ENCODE data around the gene MACROD2. TPM values are rescaled to one million over a fixed set of nuclear protein-coding genes. Genes with fewer than 3 reads are reported as not detected.
"Not testable (repeated sequence)": the region's sequence is repeated elsewhere in the genome, so short reads cannot be mapped to it uniquely, and the experiment has no call there.

Gene MACROD2
- total RNA-seq, 1 experiment from 2014 or later: 0.12 TPM

DNA sequence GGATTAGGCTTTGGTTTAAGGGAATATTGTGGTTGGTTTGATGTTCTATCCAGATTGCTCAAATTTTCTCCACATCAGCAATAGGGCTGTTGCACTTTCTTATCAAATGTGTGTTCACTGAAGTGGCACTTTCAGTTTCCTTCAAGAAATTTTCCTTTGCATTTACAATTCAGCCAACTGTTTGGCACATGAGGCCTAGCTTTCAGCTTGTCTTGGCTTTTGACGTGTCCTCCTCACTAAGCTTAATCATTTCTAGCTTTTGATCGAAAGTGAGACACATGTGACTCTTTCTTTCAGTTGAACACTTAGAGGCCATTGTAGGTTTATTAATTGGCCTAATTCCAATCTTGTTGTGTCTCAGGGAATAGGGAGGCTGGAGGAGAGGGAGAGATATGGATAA is 237.3 kb downstream of the MACROD2 start:
- H3K27me3 ChIP-seq: no peaks in the 10 kb centered on the region
- no peak for DNase-seq
- H3K4me1 ChIP-seq: no peaks in the 10 kb centered on the region
- no peak overlapping the region for H3K4me3 ChIP-seq
- H3K36me3 ChIP-seq: no peaks in the 10 kb centered on the region
- H3K27ac ChIP-seq: no peak overlapping the region
- no peaks in the 10 kb centered on the region for H3K9me3 ChIP-seq (replicated peaks)

DNA sequence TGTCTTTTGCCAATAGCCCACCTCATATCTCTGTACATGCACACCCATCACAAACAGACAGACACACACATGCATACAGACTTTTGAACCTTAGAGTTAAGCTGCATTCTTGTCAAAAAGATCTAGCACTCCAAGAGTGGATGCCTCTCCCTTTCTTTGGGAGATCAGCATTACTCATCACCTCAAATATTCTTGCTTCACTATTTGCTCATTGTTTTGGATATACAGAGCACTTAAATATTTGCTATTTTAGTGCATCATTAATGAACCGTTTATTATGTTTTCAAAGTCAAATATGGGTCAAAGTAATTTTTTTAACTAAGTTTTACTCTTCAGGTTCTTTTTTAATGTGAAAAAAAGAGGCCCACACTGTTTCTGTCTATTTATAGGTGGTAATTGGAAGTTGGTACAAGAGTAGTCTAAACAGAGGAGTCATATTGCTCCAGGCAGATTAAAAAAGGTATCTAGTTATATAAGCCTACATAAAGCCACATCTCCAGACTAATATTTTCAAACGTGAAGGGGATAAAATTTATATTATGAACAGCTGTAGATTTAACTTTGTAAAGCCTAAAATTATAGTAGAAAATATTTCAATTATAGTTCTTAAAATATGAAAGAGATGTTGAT is 239.5 kb downstream of the MACROD2 start:
- H3K27ac ChIP-seq: no peak overlapping the region
- no peaks in the 10 kb centered on the region for H3K27me3 ChIP-seq
- no peak overlapping the region for H3K4me3 ChIP-seq
- no peaks in the 10 kb centered on the region for H3K4me1 ChIP-seq
- DNase-seq: no peak
- no peaks in the 10 kb centered on the region for H3K36me3 ChIP-seq
- H3K9me3 ChIP-seq (replicated peaks): no peaks in the 10 kb centered on the region

DNA sequence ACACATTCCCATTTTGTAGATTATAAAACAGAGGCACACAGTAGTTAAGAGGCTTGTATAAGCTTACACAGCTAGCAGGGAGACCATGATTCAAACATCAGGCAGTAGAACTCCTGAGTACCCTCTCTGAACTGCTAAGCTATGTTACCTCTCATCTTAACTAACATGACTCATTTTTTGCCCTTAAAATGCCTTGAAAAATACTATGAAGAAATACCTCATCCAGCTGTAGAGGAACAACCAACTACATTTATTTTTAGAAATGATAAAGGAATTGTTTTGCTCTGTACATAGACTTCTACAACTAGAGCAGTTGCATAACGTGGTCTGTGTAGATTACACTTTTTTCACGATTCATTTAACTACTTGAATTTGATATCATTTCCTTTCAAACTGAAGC is 240.0 kb downstream of the MACROD2 start:
- H3K9me3 ChIP-seq (replicated peaks): no peaks in the 10 kb centered on the region
- DNase-seq: no peak
- H3K36me3 ChIP-seq: no peaks in the 10 kb centered on the region
- no peaks in the 10 kb centered on the region for H3K4me1 ChIP-seq
- H3K4me3 ChIP-seq: no peak overlapping the region
- H3K27me3 ChIP-seq: no peaks in the 10 kb centered on the region
- no peak overlapping the region for H3K27ac ChIP-seq

DNA sequence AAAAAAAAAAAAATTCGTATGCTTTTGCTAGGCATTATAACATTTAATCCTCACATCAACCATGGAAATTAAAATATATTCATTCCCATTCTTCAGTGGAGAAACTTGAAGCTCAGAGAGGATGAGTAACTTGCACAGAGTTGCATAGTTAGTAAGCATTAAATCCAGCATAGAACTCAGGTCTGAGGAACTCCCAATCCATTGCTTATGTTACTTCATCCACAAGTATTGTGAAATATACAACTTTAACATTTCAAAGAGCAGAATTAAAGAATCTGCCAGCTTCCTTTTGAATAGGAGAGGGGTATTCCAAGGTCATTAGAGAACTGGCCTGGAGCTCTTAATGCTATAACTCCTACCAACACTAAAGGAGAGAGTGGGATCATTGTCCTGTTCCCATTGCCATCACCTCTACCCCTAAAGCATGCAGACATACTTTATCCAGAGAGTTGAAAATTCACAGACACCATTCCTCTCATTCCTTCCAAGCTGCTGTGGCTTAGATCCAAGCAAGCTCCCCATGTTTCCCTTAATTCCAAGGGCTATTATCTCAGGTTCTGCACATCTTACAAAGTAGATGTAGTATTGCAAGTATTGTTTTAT is 250.2 kb downstream of the MACROD2 start:
- Histone ChIP-seq H3K27ac (no peak overlapping the region), H3K4me3 (no peak overlapping the region), H3K36me3 (no peaks in the 10 kb centered on the region), H3K4me1 (no peaks in the 10 kb centered on the region), H3K9me3 (replicated peaks) (no peaks in the 10 kb centered on the region), H3K27me3 (no peaks in the 10 kb centered on the region)
- no peak for DNase-seq

DNA sequence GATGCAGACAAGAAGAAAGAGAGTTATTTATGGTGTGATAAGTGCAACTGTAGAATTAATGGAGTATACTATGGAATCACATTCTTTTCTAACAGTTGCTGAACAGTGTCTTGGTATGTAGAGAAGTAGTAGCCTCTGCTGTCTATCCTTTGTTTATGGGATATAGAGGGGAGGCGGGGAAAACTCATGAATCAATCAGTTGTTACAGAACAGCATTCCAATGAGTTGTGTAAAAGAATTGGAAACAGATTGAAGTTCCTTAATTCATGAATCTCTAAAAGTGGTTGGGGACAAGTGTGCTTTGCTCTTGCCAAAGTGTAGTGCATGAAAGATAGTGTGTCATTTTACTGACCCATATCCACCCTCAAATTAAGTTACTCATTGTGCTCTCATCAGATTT is 264.4 kb downstream of the MACROD2 start:
- Histone ChIP-seq H3K4me1 (no peaks in the 10 kb centered on the region), H3K27ac (no peak overlapping the region), H3K9me3 (replicated peaks) (no peaks in the 10 kb centered on the region), H3K4me3 (no peak overlapping the region), H3K36me3 (no peaks in the 10 kb centered on the region), H3K27me3 (no peaks in the 10 kb centered on the region)
- no peak for DNase-seq

DNA sequence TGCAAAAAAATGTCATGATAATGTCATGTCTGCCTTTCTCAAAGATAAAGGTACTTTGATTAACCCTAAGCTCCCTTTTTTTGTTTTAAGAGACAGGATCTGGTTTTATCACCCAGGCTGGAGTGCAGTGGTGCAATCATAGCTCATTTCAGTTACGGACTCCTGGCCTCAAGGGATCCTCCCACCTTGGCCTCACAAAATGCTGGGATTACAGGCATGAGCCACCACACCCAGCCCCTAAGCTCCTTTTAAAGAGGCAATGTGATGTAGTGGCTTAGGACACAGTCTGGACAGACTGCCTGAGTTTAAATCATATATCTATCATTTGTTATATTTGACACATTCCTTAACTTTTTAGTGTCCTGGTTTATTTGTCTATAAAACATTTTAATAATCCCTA is 265.1 kb downstream of the MACROD2 start:
- Histone ChIP-seq H3K27ac (no peak overlapping the region), H3K4me3 (no peak overlapping the region), H3K4me1 (no peaks in the 10 kb centered on the region), H3K36me3 (no peaks in the 10 kb centered on the region), H3K27me3 (no peaks in the 10 kb centered on the region), H3K9me3 (replicated peaks) (no peaks in the 10 kb centered on the region)
- DNase-seq: no peak

DNA sequence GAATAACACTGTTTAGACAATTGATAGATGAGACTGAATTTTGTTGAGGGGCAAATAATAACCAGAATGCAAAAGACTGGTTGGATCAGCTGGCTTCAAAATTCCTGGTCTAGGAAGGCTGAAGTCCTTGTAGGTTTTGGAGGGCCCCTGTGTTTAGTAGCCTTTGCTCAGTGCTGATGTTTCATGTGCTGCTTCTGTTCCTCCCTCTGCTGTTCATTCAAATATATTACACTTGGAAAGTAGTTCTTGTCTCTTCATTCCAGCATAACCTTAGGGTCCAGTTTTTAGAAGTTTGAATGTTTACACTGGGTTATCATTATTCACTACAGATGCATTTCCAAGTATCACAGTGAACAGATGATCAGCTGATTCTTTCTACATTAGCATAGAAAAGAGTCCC is 269.6 kb downstream of the MACROD2 start:
- Histone ChIP-seq H3K4me1 (no peaks in the 10 kb centered on the region), H3K9me3 (replicated peaks) (no peaks in the 10 kb centered on the region), H3K36me3 (no peaks in the 10 kb centered on the region), H3K4me3 (no peak overlapping the region), H3K27ac (no peak overlapping the region), H3K27me3 (no peaks in the 10 kb centered on the region)
- peak in 1 of 2 experiments; percentile 28 for DNase-seq

DNA sequence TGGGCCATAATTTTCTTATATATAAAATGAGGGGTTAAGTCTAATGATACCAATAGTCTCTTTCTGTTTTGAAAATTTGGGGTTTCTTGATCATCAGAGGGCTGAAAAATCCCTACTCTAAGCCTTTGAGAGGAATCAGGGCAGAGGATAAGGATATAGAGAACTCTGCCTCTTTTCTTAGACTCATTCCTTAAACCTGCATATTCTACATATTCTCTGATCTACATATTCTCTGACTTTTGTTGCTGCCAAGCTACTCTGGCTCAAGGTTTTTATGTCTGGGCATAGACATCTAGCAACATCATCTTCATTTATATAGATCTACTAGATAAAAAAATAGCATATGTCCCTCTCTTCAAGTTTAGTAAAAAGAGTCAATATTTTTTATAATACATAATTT is 270.9 kb downstream of the MACROD2 start:
- no peaks in the 10 kb centered on the region for H3K4me1 ChIP-seq
- no peak overlapping the region for H3K4me3 ChIP-seq
- no peak overlapping the region for H3K27ac ChIP-seq
- no peaks in the 10 kb centered on the region for H3K9me3 ChIP-seq (replicated peaks)
- no peaks in the 10 kb centered on the region for H3K36me3 ChIP-seq
- no peak for DNase-seq
- H3K27me3 ChIP-seq: no peaks in the 10 kb centered on the region

DNA sequence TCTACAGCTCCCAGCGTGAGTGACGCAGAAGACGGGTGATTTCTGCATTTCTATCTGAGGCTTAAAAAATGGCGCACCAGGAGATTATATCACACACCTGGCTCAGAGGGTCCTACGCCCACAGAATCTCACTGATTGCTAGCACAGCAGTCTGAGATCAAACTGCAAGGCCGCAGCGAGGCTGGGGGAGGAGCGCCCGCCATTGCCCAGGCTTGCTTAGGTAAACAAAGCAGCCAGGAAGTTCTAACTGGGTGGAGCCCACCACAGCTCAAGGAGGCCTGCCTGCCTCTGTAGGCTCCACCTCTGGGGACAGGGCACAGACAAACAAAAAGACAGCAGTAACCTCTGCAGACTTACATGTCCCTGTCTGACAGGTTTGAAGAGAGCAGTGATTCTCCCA is 275.4 kb downstream of the MACROD2 start:
- H3K4me3 ChIP-seq; H3K27me3 ChIP-seq; H3K27ac ChIP-seq; DNase-seq; H3K36me3 ChIP-seq; H3K4me1 ChIP-seq; H3K9me3 ChIP-seq (replicated peaks): not testable (repeated sequence)

DNA sequence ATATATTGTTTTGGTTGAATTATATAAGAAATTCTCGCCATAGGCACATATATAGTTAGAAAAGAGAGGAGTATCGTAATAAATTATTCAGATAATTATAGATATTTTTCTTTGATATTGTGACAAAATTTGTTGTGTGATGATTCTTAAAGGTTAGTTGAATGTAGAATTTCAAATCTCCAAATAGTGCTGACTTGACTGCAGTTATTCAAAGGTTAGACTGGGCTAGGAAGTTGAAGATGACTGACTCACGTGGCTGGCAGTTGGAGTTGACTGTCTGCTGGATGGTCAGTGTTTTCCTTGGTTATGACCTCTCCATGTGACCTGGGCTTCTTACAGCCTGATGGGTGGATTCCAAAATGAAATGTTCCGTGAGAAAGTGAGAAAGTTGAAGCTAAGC is 286.8 kb downstream of the MACROD2 start:
- no peak overlapping the region for H3K27ac ChIP-seq
- no peak for DNase-seq

DNA sequence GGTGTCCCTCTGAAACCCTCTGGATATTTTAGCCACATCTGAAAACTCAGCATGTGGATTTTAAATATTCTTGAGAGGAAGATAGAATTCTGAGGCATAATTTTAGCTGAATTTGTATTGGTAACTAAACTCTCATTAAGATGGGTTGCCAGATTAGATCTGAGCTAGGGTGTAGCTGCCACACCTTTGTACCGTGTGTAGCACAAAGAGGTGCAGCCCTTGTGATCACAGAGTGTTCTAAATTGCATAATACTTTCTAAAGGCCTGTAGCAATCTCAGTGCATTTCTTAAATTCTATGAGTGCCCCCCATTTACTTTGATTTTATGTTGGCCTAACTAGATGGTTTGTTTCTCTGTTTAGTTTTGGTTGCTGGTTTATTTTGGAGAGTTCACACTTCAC is 289.1 kb downstream of the MACROD2 start:
- Histone ChIP-seq H3K4me1 (no peaks in the 10 kb centered on the region), H3K27me3 (no peaks in the 10 kb centered on the region; the same call in 1 of the 2 replicates), H3K27ac (no peak overlapping the region), H3K9me3 (replicated peaks) (peaks cover 2% of the 10 kb centered on the region; the same call in 1 of the 2 replicates), H3K36me3 (no peaks in the 10 kb centered on the region), H3K4me3 (no peak overlapping the region)
- DNase-seq: no peak

More for the DNA sequence above, 286.8 kb downstream of the MACROD2 start:
- H3K4me1 ChIP-seq: no peaks in the 10 kb centered on the region
- peaks cover 2% of the 10 kb centered on the region; the same call in 1 of the 2 replicates for H3K9me3 ChIP-seq (replicated peaks)
- H3K4me3 ChIP-seq: no peak overlapping the region
- no peaks in the 10 kb centered on the region; the same call in 1 of the 2 replicates for H3K27me3 ChIP-seq
- no peaks in the 10 kb centered on the region for H3K36me3 ChIP-seq

DNA sequence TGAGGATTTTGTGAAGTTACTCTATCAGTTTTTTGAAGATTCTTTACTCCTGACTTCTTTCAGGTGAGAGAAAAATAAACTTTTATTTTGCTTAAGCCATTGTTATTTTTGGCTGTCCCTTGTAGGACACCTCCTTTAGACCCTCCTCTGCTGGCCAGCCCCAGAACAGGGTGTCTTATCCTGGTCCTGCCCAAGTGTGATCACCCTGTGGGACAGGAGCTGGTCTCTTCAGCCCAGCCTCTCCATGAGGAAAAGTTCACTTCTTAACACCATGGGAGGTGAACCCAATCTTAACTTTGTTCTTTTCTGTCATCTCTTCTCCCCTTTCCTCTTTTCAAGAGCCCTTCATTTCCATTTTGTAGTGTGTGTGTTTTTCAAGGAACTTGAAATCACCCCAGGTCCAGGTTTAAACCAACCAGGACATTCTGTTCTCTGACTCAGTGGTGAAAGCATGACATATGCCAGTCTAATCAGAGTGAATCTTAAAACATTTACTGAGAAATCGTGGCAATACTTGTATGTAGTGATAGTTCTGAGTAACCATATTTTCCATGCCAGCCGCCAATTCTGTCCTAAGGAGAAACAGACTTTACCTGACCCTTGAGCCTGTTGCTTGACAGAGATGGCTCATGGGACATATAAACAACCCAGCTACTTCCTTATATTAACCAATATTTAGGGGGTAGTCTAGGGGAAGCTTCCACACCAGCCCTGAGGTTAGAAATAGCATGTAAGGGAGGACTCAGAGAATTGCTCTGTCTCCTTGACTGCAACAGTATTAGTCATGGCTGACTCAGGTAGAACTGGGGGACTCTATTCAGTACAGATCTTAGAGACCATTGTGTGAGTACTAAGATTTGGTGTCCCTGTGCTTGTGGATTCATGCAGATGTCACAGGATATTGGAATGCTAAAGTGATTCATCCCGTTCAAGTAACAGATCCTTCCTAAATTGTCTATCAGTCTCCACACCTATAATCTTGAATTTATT is 293.3 kb downstream of the MACROD2 start:
- no peak overlapping the region for H3K27ac ChIP-seq

DNA sequence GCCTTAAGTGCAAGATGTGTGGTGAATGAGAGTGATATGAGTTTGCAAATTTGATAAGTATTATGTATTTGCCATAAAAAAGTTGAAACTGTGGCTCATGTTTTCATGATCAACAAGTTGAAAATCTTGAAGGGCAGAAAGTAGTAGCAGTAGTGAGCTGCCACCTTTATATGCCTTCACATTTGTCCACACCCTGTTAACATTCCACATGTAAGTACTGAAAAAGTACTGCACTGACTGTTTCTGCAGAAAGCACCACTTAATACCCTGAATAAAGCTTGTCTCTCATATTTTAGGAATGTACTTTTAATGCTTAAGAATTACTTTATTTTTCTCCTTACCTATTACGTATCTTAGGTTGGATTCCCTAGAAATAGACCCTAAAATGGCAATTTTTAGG is 296.2 kb downstream of the MACROD2 start:
- Histone ChIP-seq H3K4me3 (no peak overlapping the region), H3K4me1 (no peaks in the 10 kb centered on the region), H3K36me3 (no peaks in the 10 kb centered on the region), H3K27me3 (no peaks in the 10 kb centered on the region), H3K9me3 (replicated peaks) (peaks cover 2% of the 10 kb centered on the region; the same call in 1 of the 2 replicates), H3K27ac (no peak overlapping the region)
- no peak for DNase-seq

More for the DNA sequence above, 293.3 kb downstream of the MACROD2 start:
- no peaks in the 10 kb centered on the region for H3K4me1 ChIP-seq
- DNase-seq: no peak
- H3K4me3 ChIP-seq: no peak overlapping the region
- H3K27me3 ChIP-seq: no peaks in the 10 kb centered on the region; the same call in 1 of the 2 replicates
- H3K9me3 ChIP-seq (replicated peaks): peaks cover 2% of the 10 kb centered on the region; the same call in 1 of the 2 replicates
- no peaks in the 10 kb centered on the region for H3K36me3 ChIP-seq

DNA sequence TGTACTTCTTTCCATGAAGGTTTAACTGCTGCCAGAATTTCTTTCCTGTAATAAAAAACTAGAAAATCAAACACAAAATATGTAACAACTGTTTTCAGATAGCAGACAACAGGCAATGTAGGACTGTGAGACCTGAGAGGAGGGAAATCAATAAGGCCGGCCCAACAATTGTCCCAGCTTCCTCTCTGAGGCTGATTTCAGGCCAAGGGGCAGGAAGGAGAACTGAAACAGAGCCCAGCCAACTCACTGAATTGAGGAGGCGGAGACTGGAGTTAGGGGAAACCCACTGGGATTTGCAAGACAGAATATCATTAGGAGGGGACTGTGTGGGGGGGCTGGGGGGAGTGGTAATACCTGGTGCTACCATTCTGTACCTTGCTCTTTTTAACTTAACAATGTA is 299.9 kb downstream of the MACROD2 start:
- H3K4me3 ChIP-seq: no peak overlapping the region
- DNase-seq: no peak
- no peaks in the 10 kb centered on the region for H3K36me3 ChIP-seq
- H3K27ac ChIP-seq: no peak overlapping the region
- H3K4me1 ChIP-seq: no peaks in the 10 kb centered on the region
- no peaks in the 10 kb centered on the region for H3K9me3 ChIP-seq (replicated peaks)
- no peaks in the 10 kb centered on the region for H3K27me3 ChIP-seq

DNA sequence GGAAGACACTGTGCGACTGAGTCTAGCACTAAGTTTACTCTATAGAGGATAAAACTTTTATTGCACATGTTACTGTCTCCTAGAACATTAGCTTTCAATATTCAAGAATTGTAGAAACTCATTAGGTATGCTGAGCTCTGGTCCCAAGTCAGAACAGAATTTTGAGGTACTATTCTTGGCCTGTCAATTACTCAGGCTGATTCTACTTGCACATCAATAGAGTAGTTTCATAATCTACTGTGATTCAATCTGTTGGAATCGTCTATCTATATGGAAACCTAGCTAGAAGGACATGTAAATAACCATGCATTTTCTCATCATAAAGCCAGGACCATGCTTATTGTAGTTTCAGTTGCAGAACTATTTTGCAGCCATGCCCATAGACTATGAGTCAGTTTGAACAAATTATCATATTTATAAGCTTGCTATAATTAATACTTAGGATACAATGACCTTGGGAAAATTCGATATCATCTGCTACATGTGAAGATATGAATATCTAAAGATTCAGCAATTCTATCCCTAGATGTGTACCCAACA is 300.5 kb downstream of the MACROD2 start:
- Histone ChIP-seq H3K27ac (no peak overlapping the region), H3K9me3 (replicated peaks) (no peaks in the 10 kb centered on the region), H3K4me1 (no peaks in the 10 kb centered on the region), H3K4me3 (no peak overlapping the region), H3K36me3 (no peaks in the 10 kb centered on the region), H3K27me3 (no peaks in the 10 kb centered on the region)
- DNase-seq: no peak
